RWPE2 (cell line): ENCODE data around the gene PLXNA4.

Experiments
- ATAC-seq: fragments of 200-7000 bp; cut with Tn5 transposase; 3 replicates; pipeline ENCODE4 v1.9.1; 2021; ENCODE audit warnings: low read depth
- DNase-seq: peaks from one replicate; pipeline ENCODE4 v3.0.0-alpha.2; 2020; ENCODE audit warnings: low spot score
- H3K27ac ChIP-seq: fragments of 450-650 bp; 2 replicates; pipeline ENCODE4 v1.5.1; 2017; ENCODE audit warnings: mild to moderate bottlenecking; ENCODE audit not compliant: poor library complexity, severe bottlenecking
- H3K27me3 ChIP-seq: fragments of 250-450 bp; sonication (Bioruptor Pico); 2 replicates; pipeline ENCODE4 v1.5.1; 2021; ENCODE audit warnings: mild to moderate bottlenecking, moderate library complexity; ENCODE audit not compliant: insufficient read depth, poor library complexity, severe bottlenecking
- H3K36me3 ChIP-seq: fragments of 250-450 bp; sonication (Bioruptor Pico); 2 replicates; pipeline ENCODE4 v1.5.1; 2020; ENCODE audit warnings: low read depth, mild to moderate bottlenecking, moderate library complexity
- H3K4me1 ChIP-seq: fragments of 250-450 bp; sonication (Bioruptor Pico); 2 replicates; pipeline ENCODE4 v1.5.1; 2021; ENCODE audit warnings: mild to moderate bottlenecking, moderate library complexity; ENCODE audit not compliant: insufficient read depth, poor library complexity, severe bottlenecking
- H3K4me3 ChIP-seq: fragments of 250-450 bp; sonication (Bioruptor Pico); 2 replicates; pipeline ENCODE4 v1.5.1; 2021; ENCODE audit warnings: mild to moderate bottlenecking, moderate library complexity; ENCODE audit not compliant: severe bottlenecking
- H3K9me3 ChIP-seq: fragments of 250-450 bp; sonication (Bioruptor Pico); 2 replicates; pipeline ENCODE4 v1.5.1; 2021; ENCODE audit warnings: mild to moderate bottlenecking, moderate library complexity; ENCODE audit not compliant: severe bottlenecking
- TF ChIP-seq, protein P1 (sequence below): fragments of 450-650 bp; IDR thresholded peaks from one replicate; pipeline ENCODE4 v1.5.1; 2017; ENCODE audit warnings: mild to moderate bottlenecking, moderate library complexity; ENCODE audit not compliant: poor library complexity, severe bottlenecking

Gene PLXNA4

DNA sequence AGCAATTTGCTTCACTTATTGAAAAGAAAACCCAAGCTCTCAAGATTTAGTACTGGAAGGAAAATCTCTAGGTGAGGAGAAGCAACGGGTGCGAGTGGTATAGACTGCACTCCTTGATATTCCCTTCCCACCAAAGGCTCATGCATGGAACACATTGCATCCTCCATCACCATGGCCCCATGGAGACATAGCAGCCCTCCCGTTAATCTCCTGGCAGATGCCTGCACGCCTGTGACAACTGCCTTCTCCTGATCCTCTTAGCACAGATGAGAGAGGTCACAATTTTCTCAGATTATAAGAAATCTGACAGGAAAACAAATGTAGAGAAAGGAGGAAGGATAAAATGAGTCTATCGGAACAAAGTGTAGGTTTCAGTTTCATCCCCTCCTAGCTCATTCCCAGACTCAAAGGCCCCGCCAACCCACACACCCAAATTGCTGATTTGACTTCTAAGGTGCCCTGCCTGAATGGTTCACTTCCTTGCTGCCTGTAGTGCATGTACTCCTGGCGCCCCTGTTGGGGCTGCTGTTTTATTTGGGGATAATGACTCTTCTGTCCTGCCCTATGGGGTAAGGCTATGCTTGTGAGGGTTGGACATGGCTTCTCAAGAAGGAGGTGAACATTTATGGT is 50.0 kb downstream of the PLXNA4 start:
- Histone ChIP-seq H3K4me1 (no peaks in the 10 kb centered on the region), H3K36me3 (no peaks in the 10 kb centered on the region), H3K9me3 (no peaks in the 10 kb centered on the region), H3K27ac (no peak overlapping the region), H3K27me3 (peaks cover 15% of the 10 kb centered on the region), H3K4me3 (no peak overlapping the region)
- no peak for DNase-seq
- TF ChIP-seq, protein P1, sequence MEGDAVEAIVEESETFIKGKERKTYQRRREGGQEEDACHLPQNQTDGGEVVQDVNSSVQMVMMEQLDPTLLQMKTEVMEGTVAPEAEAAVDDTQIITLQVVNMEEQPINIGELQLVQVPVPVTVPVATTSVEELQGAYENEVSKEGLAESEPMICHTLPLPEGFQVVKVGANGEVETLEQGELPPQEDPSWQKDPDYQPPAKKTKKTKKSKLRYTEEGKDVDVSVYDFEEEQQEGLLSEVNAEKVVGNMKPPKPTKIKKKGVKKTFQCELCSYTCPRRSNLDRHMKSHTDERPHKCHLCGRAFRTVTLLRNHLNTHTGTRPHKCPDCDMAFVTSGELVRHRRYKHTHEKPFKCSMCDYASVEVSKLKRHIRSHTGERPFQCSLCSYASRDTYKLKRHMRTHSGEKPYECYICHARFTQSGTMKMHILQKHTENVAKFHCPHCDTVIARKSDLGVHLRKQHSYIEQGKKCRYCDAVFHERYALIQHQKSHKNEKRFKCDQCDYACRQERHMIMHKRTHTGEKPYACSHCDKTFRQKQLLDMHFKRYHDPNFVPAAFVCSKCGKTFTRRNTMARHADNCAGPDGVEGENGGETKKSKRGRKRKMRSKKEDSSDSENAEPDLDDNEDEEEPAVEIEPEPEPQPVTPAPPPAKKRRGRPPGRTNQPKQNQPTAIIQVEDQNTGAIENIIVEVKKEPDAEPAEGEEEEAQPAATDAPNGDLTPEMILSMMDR: no peak
- ATAC-seq: no peak

- no peak overlapping the region for H3K27ac ChIP-seq
- no peaks in the 10 kb centered on the region for H3K36me3 ChIP-seq
- TF ChIP-seq, protein P1: no peak
- ATAC-seq: no peak
- H3K27me3 ChIP-seq: no peaks in the 10 kb centered on the region
- no peak overlapping the region for H3K4me3 ChIP-seq
- H3K4me1 ChIP-seq: no peaks in the 10 kb centered on the region
- no peak for DNase-seq
- no peaks in the 10 kb centered on the region for H3K9me3 ChIP-seq
Observed at GRCh38 chr7:132521423-132521822, 54.8 kb downstream of the PLXNA4 start.

DNA sequence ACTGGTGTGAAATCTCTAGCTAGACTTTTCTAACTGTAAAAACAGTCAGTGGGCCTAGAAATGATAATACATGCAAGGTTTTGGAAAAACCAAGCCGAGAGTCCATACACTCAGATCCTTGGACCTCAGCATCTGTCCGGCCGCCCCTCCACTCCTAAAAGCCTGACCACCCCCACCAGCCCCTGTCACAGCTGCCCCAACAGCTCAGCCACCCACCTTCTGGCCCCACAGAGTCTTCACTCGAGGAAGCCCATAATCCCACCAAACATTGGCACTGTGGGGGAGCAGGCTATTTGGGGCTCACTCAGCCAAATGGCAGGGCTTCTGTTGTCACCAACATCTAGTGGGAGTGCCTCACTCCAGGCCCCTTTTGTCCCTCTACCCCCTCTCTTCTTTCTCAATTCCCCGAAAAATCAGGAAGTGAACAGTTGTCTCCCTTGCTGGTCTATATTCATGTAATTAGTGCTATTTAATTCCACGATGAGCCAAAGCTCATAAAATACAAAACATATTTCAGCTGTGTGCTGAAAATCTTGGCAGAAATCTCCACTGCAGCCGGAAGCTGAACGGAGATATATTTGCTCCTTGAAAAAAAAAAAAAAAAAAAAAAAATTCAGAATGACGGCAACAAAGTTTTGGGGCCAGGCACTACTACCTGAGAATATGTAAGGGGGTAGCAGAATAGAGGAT is 55.5 kb downstream of the PLXNA4 start:
- no peaks in the 10 kb centered on the region for H3K27me3 ChIP-seq

DNA sequence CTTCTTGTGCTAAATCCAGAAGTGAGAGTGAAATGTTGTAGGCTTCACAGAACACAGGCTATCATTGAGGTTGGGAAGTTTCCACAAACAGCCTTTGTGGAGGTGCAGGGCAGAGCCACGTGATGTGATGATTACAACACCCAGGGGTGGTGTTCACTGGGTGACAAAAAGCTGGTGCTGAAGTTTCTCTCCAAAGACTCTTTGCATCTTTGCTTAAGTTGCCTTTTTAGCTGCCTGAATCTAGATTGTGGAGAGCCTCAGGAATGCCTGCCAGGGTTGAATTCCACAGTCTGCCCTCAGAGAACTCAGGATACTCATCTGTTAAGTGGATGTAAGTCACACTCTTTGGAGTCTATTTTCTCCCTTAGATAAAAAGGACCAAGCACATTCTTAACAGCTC is 56.3 kb downstream of the PLXNA4 start:
- no peak for ATAC-seq
- no peak overlapping the region for H3K27ac ChIP-seq
- TF ChIP-seq, protein P1: no peak

More for the DNA sequence above, 55.5 kb downstream of the PLXNA4 start:
- ATAC-seq (no peak), DNase-seq (no peak)
- Histone ChIP-seq H3K27ac (no peak overlapping the region), H3K4me3 (no peak overlapping the region), H3K36me3 (no peaks in the 10 kb centered on the region), H3K9me3 (no peaks in the 10 kb centered on the region), H3K4me1 (no peaks in the 10 kb centered on the region)
- TF ChIP-seq, protein P1: no peak

GRCh38 chr7:132518839-132519173 is 57.5 kb downstream of the PLXNA4 start:
- Histone ChIP-seq H3K27ac (no peak overlapping the region), H3K4me3 (no peak overlapping the region), H3K9me3 (no peaks in the 10 kb centered on the region), H3K4me1 (no peaks in the 10 kb centered on the region), H3K27me3 (no peaks in the 10 kb centered on the region), H3K36me3 (no peaks in the 10 kb centered on the region)
- ATAC-seq (no peak), DNase-seq (no peak)
- TF ChIP-seq, protein P1: no peak

More for the DNA sequence above, 56.3 kb downstream of the PLXNA4 start:
- no peaks in the 10 kb centered on the region for H3K27me3 ChIP-seq
- no peak overlapping the region for H3K4me3 ChIP-seq
- no peaks in the 10 kb centered on the region for H3K4me1 ChIP-seq
- no peaks in the 10 kb centered on the region for H3K9me3 ChIP-seq
- H3K36me3 ChIP-seq: no peaks in the 10 kb centered on the region
- no peak for DNase-seq
